ENCODE measurements around the gene MLXIPL.
A peak's percentile ranks its signal among the peaks of the same experiment; 100 is the strongest.
"Not testable (repeated sequence)": the region's sequence is repeated elsewhere in the genome, so short reads cannot be mapped to it uniquely, and the experiment has no call there.

Gene MLXIPL, protein sequence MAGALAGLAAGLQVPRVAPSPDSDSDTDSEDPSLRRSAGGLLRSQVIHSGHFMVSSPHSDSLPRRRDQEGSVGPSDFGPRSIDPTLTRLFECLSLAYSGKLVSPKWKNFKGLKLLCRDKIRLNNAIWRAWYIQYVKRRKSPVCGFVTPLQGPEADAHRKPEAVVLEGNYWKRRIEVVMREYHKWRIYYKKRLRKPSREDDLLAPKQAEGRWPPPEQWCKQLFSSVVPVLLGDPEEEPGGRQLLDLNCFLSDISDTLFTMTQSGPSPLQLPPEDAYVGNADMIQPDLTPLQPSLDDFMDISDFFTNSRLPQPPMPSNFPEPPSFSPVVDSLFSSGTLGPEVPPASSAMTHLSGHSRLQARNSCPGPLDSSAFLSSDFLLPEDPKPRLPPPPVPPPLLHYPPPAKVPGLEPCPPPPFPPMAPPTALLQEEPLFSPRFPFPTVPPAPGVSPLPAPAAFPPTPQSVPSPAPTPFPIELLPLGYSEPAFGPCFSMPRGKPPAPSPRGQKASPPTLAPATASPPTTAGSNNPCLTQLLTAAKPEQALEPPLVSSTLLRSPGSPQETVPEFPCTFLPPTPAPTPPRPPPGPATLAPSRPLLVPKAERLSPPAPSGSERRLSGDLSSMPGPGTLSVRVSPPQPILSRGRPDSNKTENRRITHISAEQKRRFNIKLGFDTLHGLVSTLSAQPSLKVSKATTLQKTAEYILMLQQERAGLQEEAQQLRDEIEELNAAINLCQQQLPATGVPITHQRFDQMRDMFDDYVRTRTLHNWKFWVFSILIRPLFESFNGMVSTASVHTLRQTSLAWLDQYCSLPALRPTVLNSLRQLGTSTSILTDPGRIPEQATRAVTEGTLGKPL

GRCh38 chr7:73623798-73624668 is at the start of gene MLXIPL:
Gene MLXIPL (minus strand): TSS chr7:73624522. CDS start chr7:73624492, 30 bp downstream.
- DNase-seq: no peak

DNA sequence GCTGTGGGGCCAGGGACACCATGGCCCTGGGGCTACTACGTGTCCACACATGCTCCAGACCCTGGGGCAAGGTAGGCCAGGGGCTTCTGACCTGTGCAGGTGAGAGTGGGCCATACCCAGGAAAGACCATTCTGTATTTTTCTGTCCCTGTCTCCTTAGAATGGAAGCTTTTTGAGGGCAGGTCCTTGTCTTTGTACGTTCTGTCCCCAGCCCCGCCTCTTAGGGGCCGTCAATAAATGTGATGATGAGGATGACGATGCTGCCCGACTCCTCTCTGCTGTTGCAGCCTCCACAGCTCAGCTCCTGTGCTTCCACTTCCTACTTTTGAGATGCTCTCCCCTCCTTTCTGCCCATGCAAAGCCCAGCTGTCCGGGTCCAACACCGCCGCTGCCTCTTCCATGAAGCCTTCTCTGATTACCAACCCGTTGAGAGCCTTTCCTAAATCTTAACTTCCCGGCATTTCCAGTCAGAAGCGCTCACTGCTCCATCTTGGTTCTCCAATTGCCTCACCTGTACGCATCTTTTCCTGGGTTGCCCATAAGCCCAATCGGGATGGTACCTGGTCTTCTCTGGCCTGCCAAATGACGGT is 47.6 kb upstream of the MLXIPL start:
- no peak for DNase-seq

DNA sequence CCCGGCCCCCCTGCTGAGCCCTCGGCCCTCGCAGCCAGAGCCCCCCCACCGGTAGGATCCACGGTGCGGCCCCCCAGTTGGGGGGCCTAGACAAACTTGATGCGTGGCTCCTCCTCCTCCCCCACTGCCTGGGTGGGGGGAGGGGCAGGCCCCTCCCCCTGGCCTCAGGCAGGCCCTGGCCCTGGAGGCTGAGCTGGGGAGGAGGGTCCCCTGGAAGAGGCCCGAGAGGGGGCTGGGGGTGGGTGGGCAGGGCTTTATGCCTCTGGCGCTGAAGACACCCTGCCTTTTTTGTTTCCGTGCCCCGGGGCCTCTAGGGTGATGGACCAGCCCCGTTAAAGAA is 47.0 kb upstream of the MLXIPL start:
- DNase-seq: no peak

DNA sequence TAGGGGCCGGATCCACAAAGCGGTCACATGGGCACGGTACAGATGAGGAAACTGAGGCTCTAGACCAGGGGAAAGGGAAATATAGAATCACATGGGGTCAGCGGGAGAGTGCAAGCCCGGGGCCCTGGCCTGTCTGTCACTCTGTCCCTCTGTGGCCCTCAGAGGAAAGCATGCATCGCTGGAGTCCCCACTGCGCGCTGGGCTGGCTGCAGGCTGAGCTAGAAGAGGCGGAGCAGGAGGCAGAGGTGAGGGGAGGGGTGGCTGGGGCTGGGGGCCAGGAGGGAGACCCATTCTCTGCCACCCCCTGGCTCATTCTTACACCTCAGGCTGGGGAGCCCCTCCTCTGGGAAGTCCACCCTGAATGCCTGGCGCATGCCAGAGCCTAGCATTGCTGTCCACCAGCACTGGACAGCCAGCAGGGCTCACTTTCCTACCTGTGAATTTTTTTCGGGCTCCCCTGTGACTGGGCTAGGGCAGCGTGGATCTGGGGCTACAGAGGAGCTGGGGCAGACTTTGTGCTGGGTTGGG is 45.6 kb upstream of the MLXIPL start:
- no peak for DNase-seq

DNA sequence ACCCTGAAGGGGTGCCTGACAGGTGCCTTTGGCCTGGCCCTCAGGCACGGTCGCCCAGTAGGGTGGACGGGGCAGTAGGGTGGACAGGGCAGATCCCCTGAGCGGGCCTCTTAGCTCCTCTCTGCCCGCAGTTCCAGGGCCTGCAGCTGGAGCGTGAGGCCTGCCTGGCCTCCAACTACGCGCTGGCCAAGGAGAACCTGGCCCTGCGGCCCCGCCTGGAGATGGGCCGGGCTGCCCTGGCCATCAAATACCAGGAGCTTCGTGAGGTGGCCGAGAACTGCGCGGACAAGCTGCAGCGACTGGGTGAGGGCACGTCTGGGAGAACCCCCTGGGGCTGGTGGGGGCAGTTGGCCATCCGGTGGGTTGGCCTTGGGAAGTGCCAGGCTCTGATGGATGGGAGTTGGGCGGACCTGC is 45.0 kb upstream of the MLXIPL start:
- no peak for DNase-seq

- DNase-seq: no peak
Measured at GRCh38 chr7:73668886-73669230, 44.5 kb upstream of the MLXIPL start.

DNA sequence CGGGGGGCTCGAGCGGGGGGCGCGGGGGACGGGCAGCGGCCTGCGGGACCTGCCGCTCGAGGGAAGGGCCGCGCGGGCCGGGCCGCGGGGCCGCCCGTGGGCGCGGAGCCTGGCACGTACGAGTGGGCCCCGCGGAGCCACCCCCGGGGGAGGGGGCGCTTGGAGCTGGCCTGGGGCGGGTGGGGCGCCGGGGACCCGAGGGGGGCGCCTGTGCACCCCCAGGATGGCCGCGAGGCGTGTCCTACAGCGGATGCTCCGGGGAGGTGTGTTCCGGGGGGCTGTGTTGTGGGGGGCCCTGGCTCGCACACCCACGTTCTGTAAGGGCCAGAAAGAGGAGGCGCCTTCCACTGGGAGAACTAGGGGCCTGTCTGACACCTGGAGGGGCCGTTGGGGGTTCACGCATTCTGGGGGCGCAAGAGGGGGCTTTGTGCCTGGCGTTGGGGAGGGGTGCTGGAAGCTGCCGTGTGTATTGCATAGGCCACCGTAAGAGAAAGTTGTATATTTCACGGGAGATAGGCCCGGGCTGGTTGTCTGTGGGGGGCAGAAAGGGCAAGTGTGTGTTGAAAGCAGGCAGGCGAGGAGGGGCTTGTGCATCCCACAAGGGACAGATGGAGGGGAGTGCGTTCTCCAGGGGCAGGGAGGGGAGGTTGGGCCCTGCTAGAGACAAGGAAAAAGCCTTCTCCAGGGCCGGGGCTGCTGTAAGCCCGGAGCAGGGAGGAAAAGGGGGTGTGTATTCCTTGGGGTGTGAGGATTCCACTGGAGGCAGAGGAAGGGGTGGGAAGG is 44.0 kb upstream of the MLXIPL start:
- DNase-seq: no peak

- peak; percentile 52 for DNase-seq
Measured at GRCh38 chr7:73667344-73668102, 43.2 kb upstream of the MLXIPL start, which contains the start of gene VPS37D. Gene VPS37D (plus strand): TSS chr7:73667831. CDS start chr7:73667959, 128 bp downstream.

- DNase-seq: no peak
Measured at GRCh38 chr7:73663033-73663432, 38.7 kb upstream of the MLXIPL start.

GRCh38 chr7:73660594-73660993 is 36.3 kb upstream of the MLXIPL start:
- not testable (repeated sequence) for DNase-seq

GRCh38 chr7:73659983-73660382 is 35.7 kb upstream of the MLXIPL start:
- DNase-seq: no peak

- DNase-seq: not testable (repeated sequence)
Measured at GRCh38 chr7:73655309-73655708, 31.0 kb upstream of the MLXIPL start.

DNA sequence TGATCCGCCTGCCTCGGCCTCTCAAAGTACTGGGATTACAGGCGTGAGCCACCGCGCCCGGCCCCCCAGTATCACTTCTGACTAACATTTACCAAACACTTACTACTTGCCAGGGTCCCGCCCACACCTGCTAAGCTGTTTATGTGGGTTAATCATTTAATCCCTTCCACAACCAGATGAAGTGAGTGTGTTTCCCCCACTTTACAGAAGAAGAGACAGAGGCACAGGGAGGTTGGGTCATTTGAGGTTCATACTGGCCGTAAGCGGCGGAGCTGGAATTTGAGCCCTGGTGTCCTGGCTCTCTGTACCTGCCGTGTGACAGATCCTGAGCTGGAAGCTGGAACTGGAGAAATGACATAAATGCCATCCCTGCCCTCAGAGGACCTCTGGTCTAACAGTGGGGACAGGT is 28.2 kb upstream of the MLXIPL start:
- DNase-seq: no peak

DNA sequence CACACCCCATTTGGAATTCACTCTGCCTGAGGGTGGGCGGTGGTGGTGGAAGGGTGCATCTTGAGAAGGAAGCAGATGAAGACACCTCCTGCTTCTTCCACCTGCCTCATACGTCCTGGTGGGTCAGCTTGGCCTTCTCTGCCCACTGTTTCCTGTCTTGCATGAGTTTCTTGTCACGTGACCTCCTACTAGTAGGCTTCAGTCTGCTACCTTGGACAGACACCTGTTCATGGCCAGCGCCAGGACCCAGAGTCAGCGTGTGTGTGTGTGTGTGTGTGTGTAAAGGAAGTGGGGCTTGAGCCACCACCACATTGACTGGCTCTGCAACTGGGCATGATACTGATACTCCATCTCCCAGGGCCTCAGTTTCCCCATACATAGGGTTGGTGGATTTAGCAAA is 26.2 kb upstream of the MLXIPL start:
- no peak for DNase-seq

- DNase-seq: no peak
Measured at GRCh38 chr7:73649576-73649975, 25.3 kb upstream of the MLXIPL start.

DNA sequence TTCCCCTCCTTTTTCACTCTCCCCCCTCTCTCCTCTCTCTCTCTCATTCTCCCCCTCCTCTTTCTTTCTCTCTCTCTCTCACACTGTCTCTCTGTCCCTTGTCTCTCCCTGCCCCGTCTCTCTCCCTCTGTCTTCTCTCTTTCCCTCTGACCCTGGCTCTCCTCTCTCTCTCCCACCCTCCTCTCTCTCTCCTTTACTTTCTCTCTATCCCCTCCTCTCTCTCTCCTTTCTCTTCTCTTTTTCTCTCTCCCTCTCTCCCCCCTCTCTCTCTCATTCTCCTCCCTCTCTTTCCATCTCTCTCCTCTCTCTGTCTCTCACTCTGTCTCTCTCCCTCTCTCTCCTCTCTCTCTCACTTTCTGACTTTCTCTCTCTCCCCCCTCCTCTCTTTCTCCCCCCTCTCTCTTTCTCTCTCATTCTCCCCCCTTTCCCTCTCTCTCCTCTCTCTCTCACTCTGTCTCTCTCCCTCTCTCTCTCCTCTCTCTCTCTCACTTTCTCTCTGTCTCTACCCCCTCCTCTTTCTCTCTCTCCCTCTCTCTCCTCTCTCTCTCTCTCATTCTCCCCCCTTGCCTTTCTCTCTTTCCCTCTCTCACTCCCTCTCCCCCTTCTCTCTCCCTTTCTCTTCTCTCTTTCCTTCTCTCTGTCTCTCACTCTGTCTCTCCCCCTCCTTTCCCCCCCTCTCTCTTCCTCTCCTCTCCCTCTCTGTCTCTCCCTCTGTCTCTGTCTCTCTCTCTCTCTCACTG is 24.4 kb upstream of the MLXIPL start:
- DNase-seq: no peak

DNA sequence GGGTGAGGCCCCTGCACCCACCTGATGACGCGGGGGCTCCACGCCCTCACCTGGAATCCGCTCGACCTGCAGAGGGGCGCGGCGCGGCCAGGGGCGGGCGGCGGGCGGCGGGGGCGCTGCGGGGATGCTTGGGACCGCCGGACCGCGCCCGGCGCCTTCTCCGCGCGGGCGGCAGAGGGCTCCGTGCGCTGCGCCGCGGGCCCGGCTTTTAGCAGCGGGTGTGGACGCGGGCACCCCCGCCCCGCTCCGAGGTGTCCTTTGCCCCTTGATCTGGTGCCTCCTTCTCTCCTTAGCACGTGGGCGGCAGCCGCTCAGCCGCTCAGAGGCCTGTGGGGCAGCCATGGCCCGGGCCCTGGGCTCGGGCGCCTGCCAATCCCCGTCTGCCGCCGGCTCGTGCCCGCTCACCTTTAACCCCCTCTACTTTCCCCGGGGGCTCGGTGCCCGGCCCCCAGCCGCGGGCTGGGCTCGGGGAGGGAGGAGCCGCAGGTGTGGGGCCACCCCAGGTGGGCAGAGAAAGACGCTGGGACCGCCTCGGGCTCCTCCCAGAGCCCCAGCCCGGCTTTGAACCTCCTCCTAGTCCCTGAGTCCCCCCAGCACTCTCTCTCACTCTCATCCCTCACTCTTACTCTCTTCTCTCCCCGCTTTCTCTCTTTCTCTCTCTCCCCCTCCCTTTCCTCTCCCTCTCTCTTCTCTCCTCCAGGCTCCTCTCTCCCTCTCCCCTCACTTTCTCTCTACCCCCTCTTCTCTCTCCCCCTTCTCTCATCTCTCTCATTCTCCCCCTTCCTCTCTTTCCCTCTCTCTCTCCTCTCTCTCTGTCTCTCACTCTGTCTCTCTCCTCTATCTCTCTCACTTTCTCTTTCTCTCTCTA is 23.6 kb upstream of the MLXIPL start:
- no peak for DNase-seq

DNA sequence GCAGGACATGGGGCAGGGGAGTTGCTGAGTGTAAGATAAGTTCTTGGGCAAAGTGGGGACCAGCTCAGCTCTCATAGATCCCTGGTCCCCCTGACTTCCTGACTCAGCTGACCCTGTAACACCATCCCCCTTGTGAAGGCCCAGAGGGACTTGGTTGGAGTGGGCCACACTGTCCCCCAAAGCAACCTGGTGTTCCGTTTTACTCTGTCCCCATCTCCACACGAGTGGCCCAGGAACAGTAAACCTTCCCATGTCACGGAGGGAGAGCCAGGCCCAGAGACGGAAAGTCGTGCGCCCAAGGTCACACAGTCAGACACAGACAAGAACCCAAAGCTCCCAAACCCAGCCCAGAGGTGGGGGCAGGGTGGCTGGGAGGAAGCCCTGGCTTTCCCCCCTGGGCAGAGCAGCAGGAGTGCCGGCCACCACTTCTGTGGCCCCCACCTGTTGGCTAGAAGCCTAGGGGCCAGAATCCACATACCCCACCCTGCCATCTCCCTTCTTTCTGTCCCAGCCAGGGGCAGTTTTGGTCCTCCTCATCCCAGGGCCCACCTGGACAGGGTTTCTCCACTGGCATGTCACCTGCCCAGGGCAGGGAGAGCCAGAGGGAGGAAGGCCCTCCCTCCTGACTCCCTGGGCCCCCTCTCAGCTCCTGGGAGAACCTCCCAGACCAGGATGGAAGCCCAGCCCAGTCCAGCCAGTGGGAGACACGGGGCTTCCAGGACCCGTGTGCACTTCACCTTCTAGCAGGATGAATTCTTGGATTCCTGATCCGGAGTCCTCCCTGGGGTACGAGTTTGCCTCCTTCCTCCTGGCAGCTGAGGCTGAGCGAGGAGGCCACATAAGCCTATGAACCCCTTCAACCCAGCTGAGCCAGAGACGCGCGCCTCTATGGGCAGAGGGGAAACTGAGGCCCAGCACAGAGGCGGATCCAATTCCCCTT is 22.7 kb upstream of the MLXIPL start:
- DNase-seq: no peak
